A673 (cell line): ENCODE data around the gene PGD. TPM values are rescaled to one million over a fixed set of nuclear protein-coding genes. Genes with fewer than 3 reads are reported as not detected.

Experiments used
- BruUV-seq: library from RNA; stranded (reverse); fragments of 400-500 nt; replicated peaks from 2 replicates; lab custom pipeline; 2021; lab: Mats Ljungman, UMichigan
- CTCF ChIA-PET: fragments of 300-600 bp; sonication (Branson Sonifier 250); formaldehyde crosslinking; loops from one replicate; lab custom pipeline; 2022; ENCODE audit warnings: antibody characterized with exemption; lab: Charles Lee
- POLR2A ChIA-PET: fragments of 300-600 bp; sonication (Branson Sonifier 250); formaldehyde crosslinking; loops from one replicate; lab custom pipeline; 2022; ENCODE audit warnings: antibody characterized with exemption; ENCODE audit not compliant: low non-redundant PET; lab: Charles Lee
- DNase-seq: peaks from one replicate; pipeline ENCODE4 v3.0.0-alpha.2; 2015; ENCODE audit warnings: low spot score
- H3K27ac ChIP-seq: fragments of 200-600 bp; sonication (generic); 2 replicates; pipeline ENCODE4 v1.5.1; 2016; ENCODE audit warnings: mixed run types, low read depth, mild to moderate bottlenecking, mixed read lengths, antibody characterized with exemption, low read length; ENCODE audit not compliant: poor library complexity, severe bottlenecking
- H3K27me3 ChIP-seq: fragments of 200-600 bp; sonication (generic); replicated peaks from 2 replicates; pipeline ENCODE4 v1.6.1; 2017; ENCODE audit warnings: mixed run types, low read depth, mild to moderate bottlenecking, mixed read lengths, antibody characterized with exemption, low read length; ENCODE audit not compliant: insufficient read depth, poor library complexity
- H3K36me3 ChIP-seq: fragments of 200-600 bp; sonication (generic); 2 replicates; pipeline ENCODE4 v1.6.1; 2016; ENCODE audit warnings: mixed run types, mild to moderate bottlenecking, mixed read lengths, antibody characterized with exemption, low read length; ENCODE audit not compliant: insufficient read depth, poor library complexity, severe bottlenecking
- H3K4me1 ChIP-seq: fragments of 200-600 bp; sonication (generic); 2 replicates; pipeline ENCODE4 v1.6.1; 2017; ENCODE audit warnings: mixed run types, mild to moderate bottlenecking, mixed read lengths, antibody characterized with exemption, low read length; ENCODE audit not compliant: insufficient read depth, poor library complexity, severe bottlenecking
- H3K4me3 ChIP-seq: fragments of 200-600 bp; sonication (generic); 2 replicates; pipeline ENCODE4 v1.5.1; 2016; ENCODE audit warnings: low read depth, mixed run types, mild to moderate bottlenecking, mixed read lengths, low read length; ENCODE audit not compliant: poor library complexity, severe bottlenecking
- H3K9me3 ChIP-seq: fragments of 200-600 bp; sonication (generic); 2 replicates; pipeline ENCODE4 v1.6.1; 2016; ENCODE audit warnings: mixed run types, low read depth, mild to moderate bottlenecking, mixed read lengths, antibody characterized with exemption, low read length; ENCODE audit not compliant: poor library complexity, severe bottlenecking
- EZH2 ChIP-seq: fragments of 200-600 bp; sonication (generic); IDR thresholded peaks from 2 replicates; pipeline ENCODE4 v1.6.1; 2017; ENCODE audit warnings: borderline replicate concordance, low read depth, mild to moderate bottlenecking, mixed read lengths, antibody characterized with exemption, low read length; ENCODE audit not compliant: poor library complexity, severe bottlenecking
- intact Hi-C: fragments of 100-400 bp; cut with micrococcal nuclease; formaldehyde crosslinking; loops from one replicate; pipeline ENCODE4 v1.10.0; 2022; ENCODE audit not compliant: unreplicated experiment
- total RNA-seq: library from RNA; stranded (reverse); gene quantifications from 2 replicates; pipeline ENCODE4 v1.2.3, GENCODE V29; 2021
- TF ChIP-seq, protein P1 (sequence below): fragments of 300-800, 200-600 bp; sonication (generic); conservative IDR thresholded peaks from 2 replicates; pipeline ENCODE4 v1.5.1; 2017; ENCODE audit warnings: low read depth, mild to moderate bottlenecking, antibody characterized with exemption, low read length, moderate library complexity, mixed read lengths

PGD gene
- total RNA-seq, 1 experiment from 2014 or later: 451 TPM

GRCh38 chr1:10437052-10437451 lies 38.2 kb downstream of the PGD start:
- Histone ChIP-seq H3K4me1 (no peaks in the 10 kb centered on the region), H3K9me3 (no peaks in the 10 kb centered on the region), H3K27me3 (no peaks in the 10 kb centered on the region), H3K36me3 (no peaks in the 10 kb centered on the region), H3K27ac (no peak overlapping the region), H3K4me3 (no peak overlapping the region)
- intact Hi-C loops: no loop called here
- CTCF ChIA-PET: no interaction called here
- no TSS peak for BruUV-seq
- TF ChIP-seq EZH2: no peak
- TF ChIP-seq, protein P1, sequence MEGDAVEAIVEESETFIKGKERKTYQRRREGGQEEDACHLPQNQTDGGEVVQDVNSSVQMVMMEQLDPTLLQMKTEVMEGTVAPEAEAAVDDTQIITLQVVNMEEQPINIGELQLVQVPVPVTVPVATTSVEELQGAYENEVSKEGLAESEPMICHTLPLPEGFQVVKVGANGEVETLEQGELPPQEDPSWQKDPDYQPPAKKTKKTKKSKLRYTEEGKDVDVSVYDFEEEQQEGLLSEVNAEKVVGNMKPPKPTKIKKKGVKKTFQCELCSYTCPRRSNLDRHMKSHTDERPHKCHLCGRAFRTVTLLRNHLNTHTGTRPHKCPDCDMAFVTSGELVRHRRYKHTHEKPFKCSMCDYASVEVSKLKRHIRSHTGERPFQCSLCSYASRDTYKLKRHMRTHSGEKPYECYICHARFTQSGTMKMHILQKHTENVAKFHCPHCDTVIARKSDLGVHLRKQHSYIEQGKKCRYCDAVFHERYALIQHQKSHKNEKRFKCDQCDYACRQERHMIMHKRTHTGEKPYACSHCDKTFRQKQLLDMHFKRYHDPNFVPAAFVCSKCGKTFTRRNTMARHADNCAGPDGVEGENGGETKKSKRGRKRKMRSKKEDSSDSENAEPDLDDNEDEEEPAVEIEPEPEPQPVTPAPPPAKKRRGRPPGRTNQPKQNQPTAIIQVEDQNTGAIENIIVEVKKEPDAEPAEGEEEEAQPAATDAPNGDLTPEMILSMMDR: no peak
- DNase-seq: no peak
- POLR2A ChIA-PET: interaction anchor here (0.6 kb wide), 1 partner anchor 9 kb away, joined by 4 read pairs; no protein-coding TSS in a partner anchor

GRCh38 chr1:10438677-10439163 lies 39.9 kb downstream of the PGD start:
- intact Hi-C loops: no loop called here
- CTCF ChIA-PET: no interaction called here
- TF ChIP-seq EZH2: no peak

GRCh38 chr1:10440305-10440704 lies 41.4 kb downstream of the PGD start:
- BruUV-seq: no TSS peak
- no peak overlapping the region for H3K4me3 ChIP-seq
- no peaks in the 10 kb centered on the region for H3K4me1 ChIP-seq
- POLR2A ChIA-PET: no interaction called here
- TF ChIP-seq, protein P1: no peak
- no peak for TF ChIP-seq EZH2
- no peak for DNase-seq
- no peaks in the 10 kb centered on the region for H3K27me3 ChIP-seq
- CTCF ChIA-PET: no interaction called here
- H3K36me3 ChIP-seq: no peaks in the 10 kb centered on the region
- no peak overlapping the region for H3K27ac ChIP-seq
- intact Hi-C loops: no loop called here
- H3K9me3 ChIP-seq: no peaks in the 10 kb centered on the region

More at GRCh38 chr1:10438677-10439163, 39.9 kb downstream of the PGD start:
- POLR2A ChIA-PET: no interaction called here
- H3K4me1 ChIP-seq: no peaks in the 10 kb centered on the region
- no peaks in the 10 kb centered on the region for H3K27me3 ChIP-seq
- H3K4me3 ChIP-seq: no peak overlapping the region
- no peaks in the 10 kb centered on the region for H3K9me3 ChIP-seq
- no TSS peak for BruUV-seq
- no peak for DNase-seq
- no peaks in the 10 kb centered on the region for H3K36me3 ChIP-seq
- H3K27ac ChIP-seq: no peak overlapping the region

- DNase-seq: no peak
- no peaks in the 10 kb centered on the region for H3K9me3 ChIP-seq
- H3K27me3 ChIP-seq: no peaks in the 10 kb centered on the region
- no peak overlapping the region for H3K27ac ChIP-seq
- intact Hi-C loops: no loop called here
- BruUV-seq: no TSS peak
- no peaks in the 10 kb centered on the region for H3K4me1 ChIP-seq
- TF ChIP-seq, protein P1: no peak
- TF ChIP-seq EZH2: no peak
- ChIA-PET POLR2A (no interaction called here), CTCF (no interaction called here)
- no peaks in the 10 kb centered on the region for H3K36me3 ChIP-seq
- no peak overlapping the region for H3K4me3 ChIP-seq
Measured at GRCh38 chr1:10440794-10441193, 41.9 kb downstream of the PGD start.
